HepG2 (cell line): Measurements from ENCODE around the gene NID2. TPM values are rescaled to one million over a fixed set of nuclear protein-coding genes. Genes with fewer than 3 reads are reported as not detected.

Experiments used
- ATAC-seq: fragments of 200-7000 bp; cut with Tn5 transposase; 3 replicates; pipeline ENCODE4 v1.9.1; 2020; ENCODE audit warnings: mild to moderate bottlenecking, moderate library complexity
- BruUV-seq: library from RNA; stranded (reverse); fragments of 400-500 nt; replicated peaks from 2 replicates; lab custom pipeline; 2021; lab: Mats Ljungman, UMichigan
- CTCF ChIA-PET: fragments of 300-600 bp; formaldehyde crosslinking; extraction: SDS; loops from one replicate; lab custom pipeline; 2021; ENCODE audit warnings: low total read pairs, inconsistent platforms, low intra/inter-chr PET ratio; lab: Yijun Ruan, JAX
- POLR2A ChIA-PET: fragments of 350-600 bp; sonication (Branson Sonifier 250); formaldehyde crosslinking; loops from one replicate; lab custom pipeline; 2020; ENCODE audit warnings: antibody characterized with exemption, inconsistent platforms; lab: Yijun Ruan, JAX
- DNase-seq: peaks from one replicate; pipeline ENCODE4 v3.0.0-alpha.2; 2015; ENCODE audit warnings: low spot score
- FAIRE-seq: peaks from 3 replicates; lab custom pipeline; 2011; peaks lifted over from hg19 to GRCh38; lab: Jason Lieb, UNC
- H2AFZ ChIP-seq: one replicate; pipeline ENCODE4 v1.6.1; 2011; ENCODE audit warnings: low read length, inconsistent platforms
- H3K27ac ChIP-seq: fragments of 300-600 bp; 3 replicates; pipeline ENCODE4 v1.8.0; 2011; ENCODE audit warnings: mixed run types, mild to moderate bottlenecking, mixed read lengths, low read length, inconsistent platforms; ENCODE audit not compliant: insufficient read depth; ENCODE audit errors: extremely low read length
- H3K27me3 ChIP-seq, 2 experiments: fragments of 200-600 bp in 1 of 2; 2 replicates in 1 of 2; 3 replicates in 1 of 2; pipeline versions ENCODE4 v1.6.0 to v1.8.0; 2011; ENCODE audit warnings: low read length in 2 of 2, mild to moderate bottlenecking in 2 of 2, moderate library complexity in 2 of 2, inconsistent platforms in 1 of 2; ENCODE audit not compliant: insufficient read depth in 2 of 2, control insufficient read depth in 1 of 2
- H3K36me3 ChIP-seq, 2 experiments: fragments of 200-600 bp in 1 of 2; replicated peaks in 1 of 2; 2 replicates in 1 of 2; 3 replicates in 1 of 2; pipeline versions ENCODE4 v1.5.1 to v1.8.0; 2011; ENCODE audit warnings: low read length in 2 of 2, inconsistent platforms in 1 of 2; ENCODE audit not compliant: insufficient read depth in 2 of 2, control insufficient read depth in 1 of 2
- H3K4me1 ChIP-seq: 2 replicates; pipeline ENCODE4 v1.5.1; 2012; ENCODE audit warnings: low read length, inconsistent platforms; ENCODE audit not compliant: insufficient read depth
- H3K4me2 ChIP-seq: 2 replicates; pipeline ENCODE4 v1.6.0; 2011; ENCODE audit warnings: low read depth, low read length, inconsistent platforms
- H3K4me3 ChIP-seq, 3 experiments: fragments of 200-600 bp in 1 of 3; sonication (generic), shearing (Covaris generic) in 1 of 3; replicated peaks in 1 of 3; 2 replicates each; pipeline ENCODE4 v1.5.1; 2011 to 2016; ENCODE audit warnings: low read length in 3 of 3, inconsistent platforms in 2 of 3, low read depth in 2 of 3, mild to moderate bottlenecking in 2 of 3, control low read depth in 1 of 3, mixed read lengths in 1 of 3; ENCODE audit not compliant: insufficient read depth in 1 of 3
- H3K79me2 ChIP-seq: one replicate; pipeline ENCODE4 v1.6.1; 2011; ENCODE audit warnings: low read length, inconsistent platforms; ENCODE audit not compliant: insufficient read depth
- H3K9ac ChIP-seq: 2 replicates; pipeline ENCODE4 v1.6.0; 2011; ENCODE audit warnings: mild to moderate bottlenecking, low read depth, low read length, inconsistent platforms; ENCODE audit not compliant: insufficient read depth
- H3K9me3 ChIP-seq: 2 replicates; pipeline ENCODE4 v1.5.1; 2012; ENCODE audit warnings: mild to moderate bottlenecking, low read length
- H4K20me1 ChIP-seq: 2 replicates; pipeline ENCODE4 v1.6.0; 2011; ENCODE audit warnings: inconsistent platforms, mild to moderate bottlenecking, low read length, moderate library complexity; ENCODE audit not compliant: insufficient read depth
- ATRX ChIP-seq: sonication (generic); formaldehyde crosslinking; IDR thresholded peaks from 2 replicates; pipeline ENCODE4 v1.4.0; 2020; ENCODE audit warnings: missing genetic modification reagents, borderline replicate concordance
- JUND ChIP-seq: sonication (generic); formaldehyde crosslinking; IDR thresholded peaks from 2 replicates; pipeline ENCODE4 v1.8.0; 2022; ENCODE audit warnings: mild to moderate bottlenecking, missing genetic modification reagents
- MAFF ChIP-seq: IDR thresholded peaks from 2 replicates; pipeline ENCODE4 v1.6.1; 2011; ENCODE audit warnings: low read depth, low read length, improper control_type of control experiment
- MAFK ChIP-seq, 2 experiments: IDR thresholded peaks in 1 of 2; conservative IDR thresholded peaks in 1 of 2; 2 replicates each; pipeline ENCODE4 v1.6.1; 2011; ENCODE audit warnings: improper control_type of control experiment in 2 of 2, low read length in 2 of 2
- PHF21A ChIP-seq: sonication (generic); formaldehyde crosslinking; IDR thresholded peaks from 2 replicates; pipeline ENCODE4 v1.5.0; 2020; ENCODE audit warnings: mild to moderate bottlenecking, missing genetic modification reagents
- WGBS: methylation state at CpG from one replicate; pipeline ENCODE4 v1.1.6; 2017; ENCODE audit warnings: low lambda C conversion rate; 5-methylcytosine and 5-hydroxymethylcytosine counted together
- in situ Hi-C: cut with HindIII; loops from 2 replicates; pipeline ENCODE4 v1.10.0; 2017; ENCODE audit warnings: low pct_unique_long_range_greater_than_20kb; ENCODE audit not compliant: extremely low pct_ligation_motif_present
- intact Hi-C: fragments of 100-400 bp; cut with micrococcal nuclease; formaldehyde crosslinking; loops from one replicate; pipeline ENCODE4 v1.10.0; 2022; ENCODE audit not compliant: unreplicated experiment
- polyA plus RNA-seq, 8 experiments: library from polyadenylated mRNA; depleted of rRNA in 3 of 8; stranded (reverse) in 7 of 8; unstranded in 1 of 8; fragments of >200 nt; fragmentation: Illumina TruSeq in 4 of 8; extraction: Trizol in 4 of 8; gene quantifications; 2 replicates each; pipeline versions ENCODE4 v1.2.1 to v1.2.3, GENCODE V29; 2011 to 2016; ENCODE audit warnings: low read depth in 4 of 8, missing spikeins in 1 of 8, mixed read lengths in 1 of 8; ENCODE audit not compliant: insufficient read depth in 1 of 8
- total RNA-seq, 5 experiments: library from RNA; depleted of rRNA; stranded (reverse); fragments of >200 nt; fragmentation: Illumina TruSeq; extraction: Trizol; gene quantifications; 2 replicates each; pipeline ENCODE4 v1.2.3, GENCODE V29; 2016; ENCODE audit warnings: low read depth in 1 of 5
- TF ChIP-seq, protein P1 (sequence below): sonication (generic); formaldehyde crosslinking; IDR thresholded peaks from 2 replicates; pipeline ENCODE4 v1.4.0; 2020; ENCODE audit warnings: missing genetic modification reagents, borderline replicate concordance

Gene NID2
- total and polyA plus RNA-seq, 2 of the 13 experiments (the other 11 are each of a cell fraction or from before 2014, with no cell fraction given): 0.11 TPM; not detected in 1

DNA sequence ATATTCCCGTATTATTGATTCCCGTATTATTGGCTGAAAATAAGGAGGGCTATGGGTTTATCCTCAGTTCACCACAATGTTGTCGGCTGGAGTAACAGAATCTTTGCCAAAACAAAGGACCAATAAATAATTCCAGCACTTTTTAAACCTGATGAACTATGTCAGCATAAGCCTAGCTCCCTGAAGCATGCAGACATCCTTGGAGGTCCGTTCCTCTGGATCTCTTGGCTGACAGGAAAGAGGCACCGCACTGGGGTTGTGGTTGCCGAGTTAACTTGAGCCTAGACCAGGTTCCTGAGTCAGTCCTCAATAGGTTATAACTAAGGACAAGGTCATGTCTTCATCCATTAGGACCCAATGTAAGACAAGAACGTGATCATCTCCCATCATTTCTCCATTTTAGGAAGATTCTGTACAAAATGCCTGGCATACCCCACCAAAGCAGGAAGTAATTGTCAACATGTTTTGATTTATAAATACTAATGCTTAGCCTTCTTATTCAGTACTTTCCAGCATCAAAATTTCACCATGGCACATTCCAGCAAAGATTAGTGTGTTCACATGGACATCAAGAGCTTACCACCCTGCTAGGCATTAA is 36.6 kb downstream of the NID2 start (continued):
- TF ChIP-seq, protein P1, sequence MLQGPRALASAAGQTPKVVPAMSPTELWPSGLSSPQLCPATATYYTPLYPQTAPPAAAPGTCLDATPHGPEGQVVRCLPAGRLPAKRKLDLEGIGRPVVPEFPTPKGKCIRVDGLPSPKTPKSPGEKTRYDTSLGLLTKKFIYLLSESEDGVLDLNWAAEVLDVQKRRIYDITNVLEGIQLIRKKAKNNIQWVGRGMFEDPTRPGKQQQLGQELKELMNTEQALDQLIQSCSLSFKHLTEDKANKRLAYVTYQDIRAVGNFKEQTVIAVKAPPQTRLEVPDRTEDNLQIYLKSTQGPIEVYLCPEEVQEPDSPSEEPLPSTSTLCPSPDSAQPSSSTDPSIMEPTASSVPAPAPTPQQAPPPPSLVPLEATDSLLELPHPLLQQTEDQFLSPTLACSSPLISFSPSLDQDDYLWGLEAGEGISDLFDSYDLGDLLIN (CRISPR knock-in tag): no peak
- no peak for TF ChIP-seq PHF21A (CRISPR knock-in tag)

DNA sequence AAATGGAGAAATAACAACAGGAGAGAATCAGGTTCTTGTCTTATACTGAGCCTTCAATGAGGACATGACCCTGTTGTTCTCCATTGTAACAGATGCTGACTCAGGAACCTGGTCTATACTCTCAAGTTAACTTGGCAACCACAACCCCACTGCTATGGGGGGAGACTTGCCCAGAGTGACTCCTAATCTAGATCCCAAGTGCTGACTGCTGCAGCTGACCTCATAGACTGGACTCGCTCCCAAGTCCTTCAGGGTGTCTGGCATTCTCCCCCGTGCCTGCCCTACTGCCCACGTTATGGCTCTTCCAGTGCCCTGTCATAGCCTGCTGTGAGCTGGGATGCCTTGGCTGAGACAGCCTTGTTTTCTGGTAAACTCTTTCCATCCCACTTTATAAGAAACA is 37.1 kb downstream of the NID2 start:
- H3K9me3 ChIP-seq: no peaks in the 10 kb centered on the region
- TF ChIP-seq MAFF (0 out of 2 replicates have a peak, but pooled peaks have one; percentile 11), ATRX (no peak), MAFK (conservative IDR thresholded peaks at IDR 0.05 in 1 of 2, IDR thresholded peaks at IDR 0.05 in 1 of 2; ENCODE audit: low read length in 2 of 2) (peak in 1 of 2 experiments; percentile 31; a peak in 1 of 4 replicates), JUND (CRISPR knock-in tag) (no peak)
- H3K79me2 ChIP-seq: no peaks in the 10 kb centered on the region
- H3K27me3 ChIP-seq: 0 out of 5 replicates have a peak, but pooled peaks cover 0 to 3% of the 10 kb centered on the region in 2 experiments
- H3K4me3 ChIP-seq: no peak overlapping the region
- no peak for DNase-seq
- intact Hi-C loops (no loop called here), in situ Hi-C loops (no loop called here)
- no peak for FAIRE-seq
- POLR2A ChIA-PET: no interaction called here
- no peak overlapping the region for H3K27ac ChIP-seq
- no peaks in the 10 kb centered on the region for H3K36me3 ChIP-seq
- no peak for ATAC-seq
- H3K4me2 ChIP-seq: no peak overlapping the region
- 0% methylated on average over 1 of the region's 3 CpGs for WGBS
- H2AFZ ChIP-seq: no peak overlapping the region
- CTCF ChIA-PET: no interaction called here
- H3K9ac ChIP-seq: no peak overlapping the region
- BruUV-seq: no TSS peak
- H4K20me1 ChIP-seq: no peaks in the 10 kb centered on the region
- no peaks in the 10 kb centered on the region for H3K4me1 ChIP-seq
